Osteoblast (primary cell): ENCODE data around the gene RYK. TPM values are rescaled to one million over a fixed set of nuclear protein-coding genes. Genes with fewer than 3 reads are reported as not detected.

Source experiments
- DNase-seq: peaks from one replicate; pipeline ENCODE4 v3.0.0; 2011; ENCODE audit warnings: low spot score, mixed read lengths; ENCODE audit not compliant: insufficient read length; ENCODE audit errors: missing footprints
- H2AFZ ChIP-seq: 2 replicates; pipeline ENCODE4 v1.6.0; 2011; ENCODE audit warnings: mild to moderate bottlenecking, low read length
- H3K27ac ChIP-seq: 2 replicates; pipeline ENCODE4 v1.5.1; 2011; ENCODE audit warnings: mild to moderate bottlenecking, low read depth, low read length, moderate library complexity
- H3K27me3 ChIP-seq: 2 replicates; pipeline ENCODE4 v1.6.0; 2012; ENCODE audit warnings: mild to moderate bottlenecking, control low read depth, inconsistent platforms, low read length, moderate library complexity; ENCODE audit not compliant: insufficient read depth
- H3K36me3 ChIP-seq: 2 replicates; pipeline ENCODE4 v1.5.1; 2011; ENCODE audit warnings: mild to moderate bottlenecking, low read length, control low read depth, moderate library complexity; ENCODE audit not compliant: insufficient read depth
- H3K4me1 ChIP-seq: 2 replicates; pipeline ENCODE4 v1.5.1; 2011; ENCODE audit warnings: mild to moderate bottlenecking, low read length, control low read depth, moderate library complexity; ENCODE audit not compliant: insufficient read depth
- H3K4me2 ChIP-seq: 2 replicates; pipeline ENCODE4 v1.6.0; 2011; ENCODE audit warnings: mild to moderate bottlenecking, low read length; ENCODE audit not compliant: insufficient read depth
- H3K4me3 ChIP-seq: fragments of 200-600 bp; sonication (generic); 3 replicates; pipeline ENCODE4 v1.5.1; 2012; ENCODE audit warnings: mild to moderate bottlenecking, low read length, inconsistent platforms; ENCODE audit not compliant: insufficient read depth
- H3K79me2 ChIP-seq: 2 replicates; pipeline ENCODE4 v1.6.0; 2012; ENCODE audit warnings: mild to moderate bottlenecking, low read length, control low read depth, inconsistent platforms; ENCODE audit not compliant: insufficient read depth
- H3K9me3 ChIP-seq: 2 replicates; pipeline ENCODE4 v1.5.1; 2011; ENCODE audit warnings: low read depth, low read length, control low read depth
- H4K20me1 ChIP-seq: 2 replicates; pipeline ENCODE4 v1.6.0; 2012; ENCODE audit warnings: mild to moderate bottlenecking, low read length, control low read depth; ENCODE audit not compliant: insufficient read depth
- CTCF ChIP-seq: IDR thresholded peaks from 2 replicates; pipeline ENCODE4 v1.5.1; 2011; ENCODE audit warnings: mild to moderate bottlenecking, low read depth, low read length, moderate library complexity; ENCODE audit errors: extremely low read depth
- total RNA-seq: library from RNA; depleted of rRNA; stranded (reverse); fragments of >200 nt; gene quantifications from 2 replicates; pipeline ENCODE4 v1.2.3, GENCODE V29; 2012

Gene RYK
- total RNA-seq, 1 donor, result 117 TPM

DNA sequence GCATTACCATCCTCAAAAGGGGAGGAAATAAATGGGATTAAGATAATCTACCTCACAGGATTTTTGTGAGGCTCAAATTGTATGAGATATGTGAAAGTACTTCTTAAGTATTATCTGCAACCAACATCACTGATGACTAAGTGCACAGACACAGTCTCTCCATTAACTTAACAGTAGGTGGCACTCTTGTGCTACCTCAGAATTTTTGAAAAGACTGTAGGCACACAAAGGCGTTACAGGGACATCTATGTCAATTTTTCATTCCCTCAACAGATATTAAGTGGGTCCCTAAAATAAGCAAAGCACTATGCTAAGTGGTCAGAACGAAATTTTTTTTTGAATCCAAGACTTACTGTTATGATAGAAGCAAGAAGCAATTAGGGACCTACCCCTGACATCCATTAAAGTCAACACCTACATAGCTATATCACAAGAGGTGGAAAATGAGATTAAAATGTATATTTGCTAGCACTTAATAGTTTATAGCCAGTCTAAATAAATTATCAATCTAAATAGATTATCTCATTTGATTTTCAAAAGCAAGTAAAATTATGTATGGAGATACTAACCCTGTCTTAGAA lies 52.9 kb downstream of the RYK start:
- DNase-seq, result peak; percentile 43
- Histone ChIP-seq H3K4me1 (peaks cover 23% of the 10 kb centered on the region), H3K36me3 (peaks cover 24% of the 10 kb centered on the region), H2AFZ (no peak overlapping the region), H3K4me3 (no peak overlapping the region), H3K4me2 (no peak overlapping the region), H3K27ac (no peak overlapping the region), H3K9me3 (no peaks in the 10 kb centered on the region), H4K20me1 (peaks cover 8% of the 10 kb centered on the region), H3K27me3 (no peaks in the 10 kb centered on the region), H3K79me2 (peaks cover 3% of the 10 kb centered on the region)
- TF ChIP-seq CTCF, result peak; percentile 73

DNA sequence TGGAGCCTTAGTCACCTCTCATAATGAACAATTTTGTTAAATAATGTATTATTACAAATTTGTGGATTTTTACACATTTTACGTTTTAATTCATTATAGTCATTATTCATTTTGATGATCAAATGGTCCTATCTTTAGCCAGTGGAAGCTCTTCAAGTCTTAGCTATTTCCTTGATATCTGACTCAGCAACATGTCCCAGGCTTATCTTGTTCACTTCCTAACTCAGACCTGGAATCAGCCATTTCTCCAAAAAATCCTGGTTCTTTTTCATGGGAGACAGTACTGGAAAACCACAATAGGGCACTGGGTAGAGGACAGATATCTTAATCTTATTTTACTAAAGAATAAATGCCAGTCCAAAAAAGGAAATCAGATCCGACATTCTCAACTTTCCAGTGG lies 56.4 kb downstream of the RYK start:
- Histone ChIP-seq H3K4me3 (no peak overlapping the region), H3K27me3 (no peaks in the 10 kb centered on the region), H3K9me3 (no peaks in the 10 kb centered on the region), H2AFZ (no peak overlapping the region), H3K27ac (no peak overlapping the region), H3K4me2 (no peak overlapping the region), H4K20me1 (peaks cover 8% of the 10 kb centered on the region), H3K36me3 (peaks cover 20% of the 10 kb centered on the region), H3K79me2 (peaks cover 6% of the 10 kb centered on the region), H3K4me1 (peaks cover 2% of the 10 kb centered on the region)
- DNase-seq, result no peak
- TF ChIP-seq CTCF, result no peak

- peak; percentile 8 for TF ChIP-seq CTCF
- H3K4me2 ChIP-seq, result no peak overlapping the region
- H2AFZ ChIP-seq, result no peak overlapping the region
- H3K27ac ChIP-seq, result no peak overlapping the region
- no peak overlapping the region for H3K4me3 ChIP-seq
- no peaks in the 10 kb centered on the region for H3K27me3 ChIP-seq
- H3K79me2 ChIP-seq, result peaks cover 3% of the 10 kb centered on the region
- H3K36me3 ChIP-seq, result peaks cover 18% of the 10 kb centered on the region
- no peaks in the 10 kb centered on the region for H3K9me3 ChIP-seq
- H3K4me1 ChIP-seq, result no peaks in the 10 kb centered on the region
- no peaks in the 10 kb centered on the region for H4K20me1 ChIP-seq
- DNase-seq, result no peak
Observed at GRCh38 chr3:134190250-134190649, 60.4 kb downstream of the RYK start.

GRCh38 chr3:134189849-134190248 lies 60.8 kb downstream of the RYK start:
- Histone ChIP-seq H3K27me3 (no peaks in the 10 kb centered on the region), H3K4me1 (no peaks in the 10 kb centered on the region), H3K4me3 (no peak overlapping the region), H4K20me1 (no peaks in the 10 kb centered on the region), H3K27ac (no peak overlapping the region), H3K9me3 (no peaks in the 10 kb centered on the region), H3K4me2 (no peak overlapping the region), H2AFZ (no peak overlapping the region), H3K36me3 (peaks cover 17% of the 10 kb centered on the region), H3K79me2 (peaks cover 3% of the 10 kb centered on the region)
- peak; percentile 17 for DNase-seq
- no peak for TF ChIP-seq CTCF
